Esophagus squamous epithelium (tissue), 5 donors: ENCODE results near the gene COL20A1. TPM values are rescaled to one million over a fixed set of nuclear protein-coding genes. Genes with fewer than 3 reads are reported as not detected.

Source experiments
- DNase-seq: peaks from one replicate; lab custom pipeline; 2025; lab: John Stamatoyannopoulos, UW
- H3K27ac ChIP-seq, 4 donors: fragments of 200-600 bp; sonication (generic); one replicate each; pipeline ENCODE4 v1.5.1; 2016 to 2019; ENCODE audit warnings: mild to moderate bottlenecking in 1 of 4
- H3K27me3 ChIP-seq, 4 donors: fragments of 200-600 bp; sonication (generic); 1 replicate in 3 of 4; 2 replicates in 1 of 4; pipeline versions ENCODE4 v1.5.1 to v1.6.0; 2017 to 2021; ENCODE audit warnings: antibody characterized with exemption in 1 of 4
- H3K36me3 ChIP-seq, 3 donors: fragments of 200-600 bp; sonication (generic); one replicate each; pipeline ENCODE4 v1.5.1; 2016 to 2019
- H3K4me1 ChIP-seq, 3 donors: fragments of 200-600 bp; sonication (generic); one replicate each; pipeline ENCODE4 v1.5.1; 2017 to 2019
- H3K4me3 ChIP-seq, 4 donors: fragments of 200-600 bp; sonication (generic); 1 replicate in 3 of 4; 2 replicates in 1 of 4; pipeline ENCODE4 v1.5.1; 2016 to 2019; ENCODE audit warnings: mild to moderate bottlenecking in 2 of 4, moderate library complexity in 1 of 4
- H3K9me3 ChIP-seq, 3 donors: fragments of 200-600 bp; sonication (generic); one replicate each; pipeline ENCODE4 v1.5.1; 2016 to 2019
- CTCF ChIP-seq, 6 experiments: fragments of 450-650 bp in 4 of 6; fragments of 200-600 bp in 2 of 6; sonication (generic) in 2 of 6; IDR thresholded peaks; one replicate each; pipeline ENCODE4 v1.5.1; 2016 to 2019; ENCODE audit warnings: antibody characterized with exemption in 6 of 6, mild to moderate bottlenecking in 4 of 6, moderate library complexity in 4 of 6
- POLR2A ChIP-seq, 4 donors: fragments of 450-650 bp; IDR thresholded peaks; one replicate each; pipeline ENCODE4 v1.6.1; 2017; ENCODE audit warnings: antibody characterized with exemption in 4 of 4, mild to moderate bottlenecking in 4 of 4, moderate library complexity in 3 of 4
- WGBS, 2 donors: methylation state at CpG; one replicate each; pipeline ENCODE4 v1.1.5; 2018; 5-methylcytosine and 5-hydroxymethylcytosine counted together
- intact Hi-C: fragments of 100-400 bp; cut with DNase I; formaldehyde crosslinking; loops from one replicate; pipeline ENCODE4 v1.15.0; 2022
- total RNA-seq, 4 donors: library from RNA; depleted of rRNA; stranded (reverse); fragments of >200 nt; gene quantifications; one replicate each; pipeline ENCODE4 v1.1.0, GENCODE V29; 2016
- donor health status: DM: yes; HTN: yes; CAD: no.

COL20A1 gene
- total RNA-seq, 4 donors from 2014 or later: not detected

DNA sequence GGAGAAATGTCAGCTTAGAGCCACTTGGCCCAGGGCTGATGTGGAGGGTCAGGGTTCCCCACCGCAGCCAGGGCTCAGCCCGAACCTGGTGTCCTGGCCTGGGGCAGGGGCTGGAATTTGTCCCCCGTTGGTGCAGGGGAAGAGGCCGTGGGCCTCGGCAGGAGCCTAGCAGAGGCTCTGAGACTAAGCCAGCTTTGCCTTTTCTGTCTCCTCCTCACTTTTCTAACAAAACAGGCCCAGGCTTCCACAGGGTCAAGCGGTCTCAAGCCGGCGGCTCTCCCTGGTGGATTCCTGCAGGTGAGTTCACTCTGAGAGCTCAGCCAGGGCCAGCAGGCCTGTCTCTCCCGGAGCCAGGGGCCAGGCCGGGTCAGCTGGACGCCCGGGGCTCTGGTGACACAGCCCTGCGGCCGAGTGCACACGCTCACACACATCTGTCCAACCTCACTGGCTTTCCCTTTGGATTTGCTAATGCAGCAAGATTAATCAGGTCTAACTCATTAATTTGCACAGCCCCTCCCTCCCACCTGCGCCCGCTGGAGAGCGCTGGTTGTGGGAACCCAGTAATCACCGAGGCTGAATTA is 71.1 kb downstream of the COL20A1 start:
- Histone ChIP-seq H3K4me1 (peaks cover 4 to 9% (median 6%) of the 10 kb centered on the region in 3 donors), H3K4me3 (no peak overlapping the region), H3K27ac (no peak overlapping the region), H3K27me3 (peaks cover 0 to 100% (median 8%) of the 10 kb centered on the region in 4 donors), H3K36me3 (no peaks in the 10 kb centered on the region), H3K9me3 (no peaks in the 10 kb centered on the region)
- WGBS, 2 donors: 67 to 69% methylated on average over 11 to 13 of the region's 19 CpGs
- DNase-seq: no peak
- intact Hi-C loops: no loop called here
- TF ChIP-seq POLR2A (IDR thresholded peaks at IDR 0.05) (no peak), CTCF (IDR thresholded peaks at IDR 0.05) (no peak)

GRCh38 chr20:63364801-63365585 is 72.0 kb downstream of the COL20A1 start:
- Histone ChIP-seq H3K27me3 (peaks cover 0 to 100% (median 7%) of the 10 kb centered on the region in 4 donors), H3K9me3 (no peaks in the 10 kb centered on the region), H3K27ac (no peak overlapping the region), H3K36me3 (no peaks in the 10 kb centered on the region), H3K4me1 (peaks cover 4 to 9% (median 6%) of the 10 kb centered on the region in 3 donors), H3K4me3 (no peak overlapping the region)
- no peak for DNase-seq
- TF ChIP-seq POLR2A (IDR thresholded peaks at IDR 0.05) (no peak), CTCF (IDR thresholded peaks at IDR 0.05) (no peak)
- no CpG with 5 or more reads among the region's 20 CpGs for WGBS, 2 donors
- intact Hi-C loops: no loop called here

DNA sequence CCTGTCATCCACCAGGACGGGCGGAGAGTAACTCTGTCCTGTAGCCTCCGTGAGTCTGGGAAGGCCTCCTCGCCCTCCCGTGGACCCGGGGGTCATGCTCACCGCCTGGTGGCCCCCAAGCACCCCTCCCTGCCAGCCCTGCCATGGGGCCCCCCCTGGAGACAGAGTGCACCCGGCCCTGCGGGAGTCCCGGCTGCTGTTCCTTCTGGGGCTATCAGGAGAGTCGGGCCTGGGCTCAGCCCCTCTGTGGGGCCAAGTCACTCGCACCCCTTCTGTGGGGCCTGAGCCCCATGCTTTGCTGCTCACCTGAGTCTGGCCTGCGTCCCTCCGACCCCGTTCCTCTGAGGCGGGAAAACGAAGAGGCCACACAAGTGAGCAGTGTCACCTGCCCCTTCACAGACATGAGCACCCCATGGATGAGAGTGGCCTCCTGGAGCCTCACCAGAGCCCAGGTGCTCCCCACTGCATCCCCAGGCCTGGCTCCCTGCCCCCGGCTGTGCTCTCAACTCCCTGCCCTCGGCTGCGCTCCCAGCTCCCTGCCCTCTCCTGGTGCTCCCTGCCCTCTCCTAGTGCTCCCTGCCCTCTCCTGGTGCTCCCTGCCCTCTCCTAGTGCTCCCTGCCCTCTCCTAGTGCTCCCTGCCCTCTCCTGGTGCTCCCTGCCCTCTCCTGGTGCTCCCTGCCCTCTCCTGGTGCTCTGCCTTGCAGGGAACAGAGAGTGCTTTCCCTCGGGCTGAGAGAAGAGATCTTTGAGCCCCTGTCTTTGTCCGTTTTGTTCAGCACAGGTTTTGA is 72.8 kb downstream of the COL20A1 start:
- Histone ChIP-seq H3K27ac (no peak overlapping the region), H3K4me1 (peaks cover 2 to 3% (median 3%) of the 10 kb centered on the region in 3 donors), H3K27me3 (peaks cover 0 to 100% (median under 1%) of the 10 kb centered on the region in 4 donors), H3K36me3 (no peaks in the 10 kb centered on the region), H3K9me3 (no peaks in the 10 kb centered on the region), H3K4me3 (no peak overlapping the region)
- 72 to 88% methylated on average over 6 to 13 of the region's 22 CpGs for WGBS, 2 donors
- intact Hi-C loops: no loop called here
- TF ChIP-seq POLR2A (IDR thresholded peaks at IDR 0.05) (no peak), CTCF (IDR thresholded peaks at IDR 0.05) (no peak)
- DNase-seq: no peak

DNA sequence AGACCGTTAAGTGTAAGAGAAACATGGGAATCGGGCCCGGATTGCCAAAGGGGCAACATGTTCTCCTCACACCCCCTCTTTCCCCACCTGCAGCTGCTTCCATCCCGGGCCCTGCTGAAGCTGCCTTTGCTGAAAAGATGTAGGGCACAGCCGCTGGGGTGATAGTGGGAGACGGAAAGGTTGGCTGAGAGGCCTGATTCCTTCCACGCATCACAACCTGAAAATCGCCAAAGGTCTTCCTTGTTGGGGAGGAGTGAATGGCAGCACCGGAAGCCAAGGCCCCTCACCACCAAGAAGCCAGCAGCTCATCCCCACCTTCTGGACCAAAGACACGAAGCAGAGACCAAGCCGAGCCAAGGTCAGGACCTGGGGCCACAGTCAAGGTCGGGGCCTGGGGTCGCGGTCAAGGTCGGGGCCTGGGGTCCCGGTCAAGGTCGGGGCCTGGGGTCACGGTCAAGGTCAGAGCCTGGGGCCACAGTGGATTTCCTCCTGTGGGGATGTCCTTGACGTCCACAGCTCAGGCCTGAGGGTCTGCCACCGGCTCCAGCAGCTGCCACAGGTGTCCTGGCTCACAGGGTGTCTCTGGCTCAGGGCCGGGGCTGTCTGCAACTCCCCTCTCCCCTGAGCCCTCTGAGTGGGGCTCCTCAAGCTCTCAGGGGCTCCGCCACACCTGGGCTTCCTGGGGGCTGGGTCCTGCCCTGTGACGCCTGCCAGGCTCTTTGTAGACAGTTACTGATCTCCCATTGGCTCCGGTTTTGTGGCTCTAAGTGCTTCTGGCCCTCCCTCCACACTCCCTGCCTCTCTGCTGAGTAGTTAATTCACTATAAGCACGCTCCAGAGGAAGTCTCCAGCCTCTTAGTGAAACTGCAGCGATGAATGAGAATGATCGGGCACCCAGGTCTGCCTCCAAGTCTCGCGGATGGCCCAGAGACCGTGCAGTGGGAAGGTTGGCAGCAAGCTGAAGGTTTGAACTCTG is 73.7 kb downstream of the COL20A1 start:
- Histone ChIP-seq H3K4me3 (no peak overlapping the region), H3K36me3 (no peaks in the 10 kb centered on the region), H3K27me3 (peaks cover 0 to 100% (median 0%) of the 10 kb centered on the region in 4 donors), H3K27ac (no peak overlapping the region), H3K9me3 (no peaks in the 10 kb centered on the region), H3K4me1 (no peaks in the 10 kb centered on the region)
- 66 to 72% methylated on average over 5 to 21 of the region's 30 CpGs for whole genome bisulfite sequencing, 2 donors
- no peak for DNase-seq
- TF ChIP-seq CTCF (IDR thresholded peaks at IDR 0.05) (no peak), POLR2A (IDR thresholded peaks at IDR 0.05) (no peak)
- intact Hi-C loops: no loop called here
